ENCODE results near the gene SLC7A5. TPM values are rescaled to one million over a fixed set of nuclear protein-coding genes. Genes with fewer than 3 reads are reported as not detected.

Gene SLC7A5
- total RNA-seq, 1 donor from 2014 or later, result 22.8 TPM

GRCh38 chr16:87801679-87802259, 67.5 kb downstream of the SLC7A5 start:
- Histone ChIP-seq H3K9me3 (no peaks in the 10 kb centered on the region), H3K4me3 (no peak overlapping the region), H3K27me3 (peaks cover 3% of the 10 kb centered on the region), H3K36me3 (no peaks in the 10 kb centered on the region), H3K27ac (no peak overlapping the region), H3K4me1 (peaks cover 13% of the 10 kb centered on the region)
- intact Hi-C loops (cut with DNase I), result no loop called here
- no peak for TF ChIP-seq CTCF (IDR thresholded peaks at IDR 0.05)
- no peak for TF ChIP-seq POLR2A (IDR thresholded peaks at IDR 0.05)
- TF ChIP-seq POLR2AphosphoS5 (IDR thresholded peaks at IDR 0.05; ENCODE audit: insufficient read depth in 1 of 2, low read depth in 1 of 2), result no peak
- DNase-seq (ENCODE audit: extremely low spot score in 2 of 2), result no peak

GRCh38 chr16:87800497-87800896, 68.8 kb downstream of the SLC7A5 start:
- DNase-seq (ENCODE audit: extremely low spot score in 2 of 2), result no peak
- Histone ChIP-seq H3K9me3 (no peaks in the 10 kb centered on the region), H3K4me1 (no peaks in the 10 kb centered on the region), H3K27me3 (no peaks in the 10 kb centered on the region), H3K36me3 (no peaks in the 10 kb centered on the region), H3K4me3 (no peak overlapping the region), H3K27ac (no peak overlapping the region)
- TF ChIP-seq POLR2A (IDR thresholded peaks at IDR 0.05) (no peak), CTCF (IDR thresholded peaks at IDR 0.05) (no peak), POLR2AphosphoS5 (IDR thresholded peaks at IDR 0.05; ENCODE audit: insufficient read depth in 1 of 2, low read depth in 1 of 2) (no peak)
- intact Hi-C loops (cut with DNase I), result no loop called here

- H3K9me3 ChIP-seq, result no peaks in the 10 kb centered on the region
- H3K27ac ChIP-seq, result no peak overlapping the region
- TF ChIP-seq POLR2AphosphoS5 (IDR thresholded peaks at IDR 0.05; ENCODE audit: insufficient read depth in 1 of 2, low read depth in 1 of 2), result no peak
- TF ChIP-seq POLR2A (IDR thresholded peaks at IDR 0.05), result no peak
- no peak for TF ChIP-seq CTCF (IDR thresholded peaks at IDR 0.05)
- H3K4me3 ChIP-seq, result no peak overlapping the region
- no peaks in the 10 kb centered on the region for H3K36me3 ChIP-seq
- no peaks in the 10 kb centered on the region for H3K27me3 ChIP-seq
- DNase-seq (ENCODE audit: extremely low spot score in 2 of 2), result no peak
- intact Hi-C loops (cut with DNase I), result no loop called here
- peaks cover 5% of the 10 kb centered on the region for H3K4me1 ChIP-seq
These were observed 74.0 kb downstream of the SLC7A5 start for GRCh38 chr16:87795336-87795735.

- intact Hi-C loops (cut with DNase I), result no loop called here
- no peak for TF ChIP-seq CTCF (IDR thresholded peaks at IDR 0.05)
- no peak for TF ChIP-seq POLR2AphosphoS5 (IDR thresholded peaks at IDR 0.05; ENCODE audit: insufficient read depth in 1 of 2, low read depth in 1 of 2)
- no peak for TF ChIP-seq POLR2A (IDR thresholded peaks at IDR 0.05)
- H3K27me3 ChIP-seq, result no peaks in the 10 kb centered on the region
- DNase-seq (ENCODE audit: extremely low spot score in 2 of 2), result no peak
- no peak overlapping the region for H3K4me3 ChIP-seq
- no peak overlapping the region for H3K27ac ChIP-seq
- no peaks in the 10 kb centered on the region for H3K36me3 ChIP-seq
- peaks cover 5% of the 10 kb centered on the region for H3K4me1 ChIP-seq
- H3K9me3 ChIP-seq, result no peaks in the 10 kb centered on the region
These were observed 74.7 kb downstream of the SLC7A5 start for GRCh38 chr16:87794485-87795078.

GRCh38 chr16:87792205-87792565, 77.1 kb downstream of the SLC7A5 start:
- Histone ChIP-seq H3K4me3 (no peak overlapping the region), H3K4me1 (peaks cover 5% of the 10 kb centered on the region), H3K36me3 (no peaks in the 10 kb centered on the region), H3K27me3 (no peaks in the 10 kb centered on the region), H3K27ac (no peak overlapping the region), H3K9me3 (no peaks in the 10 kb centered on the region)
- DNase-seq (ENCODE audit: extremely low spot score in 2 of 2), result no peak
- intact Hi-C loops (cut with DNase I), result no loop called here
- TF ChIP-seq POLR2AphosphoS5 (IDR thresholded peaks at IDR 0.05; ENCODE audit: insufficient read depth in 1 of 2, low read depth in 1 of 2), result no peak
- no peak for TF ChIP-seq CTCF (IDR thresholded peaks at IDR 0.05)
